ENCODE data around the gene EVPLL.
"Not testable (repeated sequence)": the region's sequence is repeated elsewhere in the genome, so short reads cannot be mapped to it uniquely, and the experiment has no call there.

Gene EVPLL

DNA sequence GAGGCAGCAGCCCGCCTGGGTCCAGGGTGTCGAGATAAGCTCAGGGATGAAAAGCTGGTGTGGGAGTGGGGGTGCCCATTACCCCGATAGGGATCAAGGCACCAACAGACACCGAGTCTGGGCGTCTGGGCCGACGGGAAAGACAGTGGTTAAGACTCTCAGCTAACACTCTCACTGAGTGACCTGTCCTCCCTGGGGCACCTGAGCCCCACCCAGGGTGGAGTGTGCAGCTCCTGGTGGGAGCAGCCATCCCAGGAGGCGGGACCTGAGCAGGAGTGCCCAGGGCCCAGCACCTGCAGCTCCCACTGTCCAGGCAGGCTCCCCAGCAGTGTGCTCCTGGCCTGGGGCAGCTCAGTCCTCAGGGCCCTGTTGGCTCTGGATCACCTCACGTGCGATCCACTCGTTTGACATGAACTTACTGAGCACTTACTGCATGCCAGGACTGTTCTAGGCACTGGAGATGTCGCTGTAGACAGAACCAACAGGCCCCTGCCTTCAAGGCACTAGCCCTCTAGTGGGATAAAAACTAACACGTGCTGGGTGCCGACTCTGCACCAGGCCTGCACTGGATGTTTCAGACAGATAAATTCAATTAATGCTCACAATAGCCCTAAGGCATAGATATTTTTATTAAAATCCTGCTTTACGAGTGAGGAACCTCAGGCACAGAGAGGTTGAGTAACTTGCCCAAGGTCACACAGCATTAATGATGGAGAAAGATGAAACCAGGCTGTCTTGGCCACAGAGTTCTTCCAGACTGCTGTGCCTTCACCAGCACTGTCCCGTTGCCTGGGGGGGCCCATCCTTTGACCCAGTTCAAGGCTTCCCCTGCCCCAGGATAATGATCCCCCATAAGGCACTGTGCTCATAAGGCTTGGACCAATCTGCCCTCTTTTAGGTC is 1.9 kb downstream of the EVPLL start:
- DNase-seq (ENCODE audit: low spot score) = no peak

DNA sequence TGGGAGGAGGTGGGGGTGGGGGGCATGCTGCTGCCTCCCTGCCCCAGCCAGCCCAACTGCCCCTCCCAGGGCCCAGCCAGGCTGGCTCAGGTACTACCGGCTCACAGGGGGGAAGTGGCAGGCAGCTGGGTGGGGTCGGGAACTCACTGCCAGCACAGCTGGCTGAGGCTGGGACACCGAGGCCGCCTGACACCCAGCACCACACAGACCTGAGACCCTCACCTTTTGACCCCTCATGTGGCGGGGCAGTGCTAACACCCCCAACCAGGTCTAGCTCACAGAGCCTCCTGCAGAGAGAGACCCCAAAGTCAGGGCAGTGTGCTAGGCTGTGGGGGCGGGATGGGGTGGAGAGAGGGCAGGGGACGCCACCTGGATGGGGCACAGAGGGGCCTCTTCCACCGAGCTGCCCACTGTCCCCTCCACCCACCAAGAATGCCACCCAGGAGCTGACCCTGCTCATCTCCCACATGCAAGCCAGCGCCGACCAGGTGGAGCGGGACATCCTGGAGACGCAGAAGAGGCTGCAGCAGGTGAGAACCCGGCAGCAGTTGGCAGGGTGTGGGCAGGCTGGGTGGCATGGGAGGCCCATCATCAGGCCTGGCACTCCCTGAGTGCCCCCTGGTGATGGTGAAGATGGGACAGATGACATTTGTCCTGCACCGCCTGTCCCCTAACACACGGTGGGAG is 3.0 kb downstream of the EVPLL start:
- no peak for DNase-seq (ENCODE audit: low spot score)

DNA sequence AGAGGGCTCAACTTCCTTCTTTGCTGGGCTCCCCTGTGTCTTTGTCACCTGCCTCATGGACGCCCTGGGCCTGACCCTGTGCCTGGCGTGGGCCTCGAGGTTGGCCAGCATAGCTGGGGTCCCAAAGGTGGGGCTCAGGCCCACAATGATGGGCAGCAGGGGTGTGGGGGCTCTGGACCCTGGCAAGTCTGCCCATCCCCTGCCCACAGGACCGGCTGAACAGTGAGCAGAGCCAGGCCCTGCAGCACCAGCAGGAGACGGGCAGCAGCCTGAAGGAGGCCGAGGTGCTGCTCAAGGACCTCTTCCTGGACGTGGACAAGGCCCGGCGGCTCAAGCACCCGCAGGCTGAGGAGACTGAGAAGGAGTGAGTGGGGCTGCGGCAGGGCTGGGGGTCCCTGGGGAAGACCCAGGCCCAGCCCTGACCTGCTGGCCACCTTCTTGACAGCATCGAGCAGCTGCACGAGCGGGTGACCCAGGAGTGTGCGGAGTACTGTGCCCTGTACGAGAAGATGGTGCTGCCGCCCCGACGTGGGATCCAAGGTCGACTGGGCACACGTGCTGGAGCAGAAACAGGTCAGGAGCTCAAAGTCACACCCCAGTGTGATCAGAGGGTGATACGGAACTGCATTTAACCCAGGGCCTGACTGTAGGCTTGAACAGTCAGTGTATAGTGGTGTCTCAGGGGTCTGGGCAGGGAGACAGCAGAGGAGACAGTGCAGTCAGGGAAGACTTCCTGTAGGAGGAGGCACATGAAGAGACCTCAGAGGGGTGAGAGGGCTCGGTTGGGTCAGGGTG is 3.8 kb downstream of the EVPLL start:
- no peak for DNase-seq (ENCODE audit: low spot score)

DNA sequence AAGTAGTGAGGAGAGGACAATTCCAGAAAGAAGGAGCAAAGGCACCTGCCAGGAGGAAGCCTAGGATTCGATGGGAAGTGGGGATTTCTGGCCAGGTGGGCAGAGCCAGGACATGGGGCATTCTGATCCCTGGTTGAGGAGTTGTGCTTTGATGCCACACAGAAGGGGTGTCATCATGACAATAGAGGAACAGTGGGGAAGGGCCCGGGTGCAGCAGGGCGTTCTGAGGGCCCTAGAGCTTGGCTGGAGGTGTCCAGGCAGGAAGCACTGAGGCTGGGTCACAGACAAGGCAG is 4.3 kb downstream of the EVPLL start:
- no peak for DNase-seq (ENCODE audit: low spot score)

DNA sequence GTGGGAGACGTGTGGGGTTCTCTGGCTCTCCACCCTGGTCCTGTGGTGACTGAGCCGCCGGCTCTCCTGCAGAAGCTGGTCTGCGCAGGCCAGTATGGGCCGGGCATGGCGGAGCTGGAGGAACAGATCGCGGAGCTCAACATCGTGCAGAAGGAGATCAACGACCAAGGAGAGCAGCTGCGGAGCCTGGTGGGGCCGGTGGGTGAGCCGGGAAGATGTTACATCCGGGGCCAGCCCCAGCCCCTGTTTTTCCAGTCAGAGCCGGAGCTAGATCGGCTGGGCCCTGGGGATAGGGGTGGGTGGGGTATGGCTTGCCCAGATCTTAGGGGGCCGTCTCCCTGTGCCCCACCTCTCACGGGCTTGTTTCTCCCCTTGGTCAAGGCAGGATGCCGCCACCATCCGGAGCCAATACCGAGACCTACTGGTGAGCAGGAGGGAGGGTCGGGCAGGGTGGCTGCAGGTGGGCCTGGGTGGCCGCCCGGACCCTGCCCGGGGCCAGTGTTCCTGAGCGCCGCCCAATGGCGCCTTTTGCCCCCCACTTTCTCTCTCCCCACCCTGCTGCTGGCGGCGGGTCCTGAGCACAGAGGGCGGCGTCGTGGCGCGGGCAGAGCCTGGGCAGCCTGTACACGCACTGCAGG is 5.0 kb downstream of the EVPLL start:
- no peak for DNase-seq (ENCODE audit: low spot score)

DNA sequence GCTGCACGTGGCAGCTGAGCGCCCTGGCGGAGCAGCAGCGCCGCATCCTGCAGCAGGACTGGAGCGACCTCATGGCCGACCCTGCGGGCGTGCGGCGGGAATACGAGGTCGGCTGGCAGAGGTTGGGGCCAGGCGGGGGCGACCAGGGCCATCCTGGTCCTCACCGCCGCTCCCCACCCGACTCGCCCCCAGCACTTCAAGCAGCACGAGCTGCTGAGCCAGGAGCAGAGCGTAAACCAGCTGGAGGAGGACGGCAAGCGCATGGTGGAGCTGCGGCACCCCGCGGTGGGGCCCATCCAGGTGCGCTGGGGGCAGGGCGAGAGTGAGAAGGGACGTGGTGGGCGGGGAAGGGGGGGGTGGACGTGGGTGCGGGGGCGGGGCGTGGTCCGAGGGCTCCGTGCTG is 5.5 kb downstream of the EVPLL start:
- not testable (repeated sequence) for DNase-seq (ENCODE audit: low spot score)

DNA sequence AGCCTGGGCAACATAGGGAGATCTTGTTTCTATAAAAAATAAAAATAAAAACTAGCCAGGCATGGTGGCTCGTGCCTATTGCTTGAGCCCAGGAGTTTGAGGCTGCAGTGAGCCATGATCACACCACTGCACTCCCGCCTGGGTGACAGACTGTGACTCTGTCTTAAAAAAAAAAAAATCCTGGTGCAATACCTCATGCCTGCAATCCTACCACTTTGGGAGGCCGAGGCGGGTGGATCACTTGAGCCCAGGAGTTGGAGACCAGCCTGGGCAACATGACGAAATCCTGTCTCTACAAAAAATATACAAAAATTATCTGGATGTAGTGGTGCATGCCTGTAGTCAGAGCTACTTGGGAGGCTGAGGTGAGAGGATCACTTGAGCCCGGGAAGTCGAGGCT is 6.7 kb downstream of the EVPLL start:
- DNase-seq (ENCODE audit: low spot score) = not testable (repeated sequence)

DNA sequence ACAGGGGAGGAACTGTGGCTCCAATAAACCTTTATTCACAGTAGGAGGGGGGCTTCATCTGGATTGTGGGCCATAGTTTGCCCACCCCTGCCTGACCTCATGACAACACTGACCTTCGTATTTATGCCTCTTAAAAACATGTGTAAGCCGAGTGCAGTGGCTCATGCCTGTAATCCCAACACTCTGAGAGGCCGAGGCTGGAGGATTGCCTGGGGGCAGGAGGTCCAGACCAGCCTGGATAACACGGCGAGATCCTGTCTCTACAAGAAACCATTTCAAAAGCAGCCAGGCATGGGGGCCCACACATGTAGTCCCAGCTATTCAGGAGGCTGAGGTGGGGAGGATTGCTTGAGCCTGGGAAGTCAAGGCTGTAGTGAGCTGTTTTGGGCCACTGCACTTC is 10.0 kb downstream of the EVPLL start:
- not testable (repeated sequence) for DNase-seq (ENCODE audit: low spot score)

DNA sequence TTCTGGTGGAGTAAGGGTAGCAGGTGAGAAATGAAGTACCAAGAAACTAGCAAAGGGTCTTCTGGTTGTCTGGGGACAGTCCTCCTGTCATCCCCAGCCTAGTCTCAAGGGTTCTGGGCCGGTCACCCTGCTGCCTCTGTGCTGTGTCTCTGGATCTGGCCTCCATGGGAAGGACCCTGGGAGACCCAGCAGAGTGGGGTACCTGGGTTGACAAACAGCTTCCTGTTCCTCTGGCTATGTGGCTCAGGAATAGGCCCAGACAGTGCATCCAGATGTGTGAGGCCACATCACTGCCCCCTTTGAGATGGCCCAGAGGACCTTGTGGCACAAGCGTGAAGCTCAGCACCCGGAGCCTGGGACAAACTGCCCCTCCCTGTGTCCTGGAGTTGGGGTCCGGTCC is 10.7 kb downstream of the EVPLL start:
- not testable (repeated sequence) for DNase-seq (ENCODE audit: low spot score)

DNA sequence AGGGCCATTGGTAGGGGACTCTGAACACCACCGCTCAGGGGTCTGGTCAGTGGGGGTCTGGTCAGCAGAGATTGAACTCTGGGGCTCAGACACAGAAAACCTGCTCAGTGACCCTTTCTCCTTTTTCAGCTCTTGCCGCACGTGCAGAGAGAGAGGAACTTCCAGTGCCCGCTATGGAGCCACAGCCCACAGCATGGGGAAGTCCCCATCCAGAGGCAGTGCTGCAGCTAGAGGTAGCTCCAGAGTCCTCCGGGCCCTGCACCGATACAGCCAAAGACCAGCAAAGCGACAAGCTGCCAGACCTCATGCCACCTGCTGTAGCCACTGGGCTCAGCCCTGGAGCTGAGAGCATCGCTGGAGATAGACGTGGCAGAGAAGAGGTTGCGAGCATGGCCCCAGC is 11.2 kb downstream of the EVPLL start:
- DNase-seq (ENCODE audit: low spot score) = not testable (repeated sequence)

DNA sequence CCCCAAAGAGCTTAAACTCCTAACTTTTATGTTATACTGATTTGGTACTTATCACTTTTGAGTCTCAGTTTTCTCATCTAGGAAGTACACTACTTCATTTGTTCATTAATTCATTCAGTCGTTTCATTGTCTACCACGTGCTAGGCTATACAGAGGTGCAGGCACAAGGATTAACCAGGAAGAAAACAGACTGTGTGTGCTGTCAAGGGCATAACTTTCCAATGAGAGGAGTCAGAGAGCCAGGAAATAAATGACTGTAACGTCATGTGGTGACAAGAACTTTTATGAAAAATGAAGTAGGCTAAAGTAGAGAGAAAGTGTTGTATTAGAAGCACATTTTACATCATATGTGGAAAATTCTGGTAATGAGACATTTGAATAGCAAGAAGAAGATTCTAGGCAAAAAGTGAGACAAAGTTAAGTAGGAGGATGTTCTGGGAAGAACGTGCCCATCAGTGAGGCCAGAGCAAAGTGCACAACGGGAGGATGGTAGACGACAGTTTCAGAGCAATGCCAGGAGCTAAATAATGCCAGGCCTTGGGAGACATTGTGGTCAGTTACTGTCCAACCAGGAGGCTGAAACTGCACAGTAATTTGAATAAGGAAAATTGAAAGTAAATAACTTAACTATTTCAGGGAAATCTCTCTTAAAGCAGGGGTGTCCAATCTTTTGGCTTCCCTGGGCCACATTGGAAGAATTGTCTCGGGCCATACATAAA is 24.5 kb downstream of the EVPLL start:
- DNase-seq (ENCODE audit: low spot score) = not testable (repeated sequence)

DNA sequence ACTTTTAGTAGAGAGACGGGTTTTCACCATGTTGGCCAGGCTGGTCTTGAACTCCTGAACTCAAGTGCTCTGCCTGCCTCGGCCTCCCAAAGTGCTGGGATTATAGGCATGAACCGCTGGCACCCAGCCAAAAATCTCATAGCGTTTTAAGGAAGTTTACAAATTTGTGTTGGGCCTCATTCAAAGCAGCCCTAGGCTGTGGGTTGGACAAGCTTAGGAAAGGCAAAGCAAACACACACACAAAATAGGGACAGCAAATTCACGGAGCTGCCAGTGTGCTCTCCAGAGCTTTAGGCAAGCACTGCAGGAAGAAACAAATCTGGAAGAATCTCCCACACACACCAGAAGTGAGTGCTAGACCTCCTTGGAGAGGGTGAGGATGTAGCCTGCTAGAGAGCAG is 25.6 kb downstream of the EVPLL start:
- DNase-seq (ENCODE audit: low spot score) = not testable (repeated sequence)

DNA sequence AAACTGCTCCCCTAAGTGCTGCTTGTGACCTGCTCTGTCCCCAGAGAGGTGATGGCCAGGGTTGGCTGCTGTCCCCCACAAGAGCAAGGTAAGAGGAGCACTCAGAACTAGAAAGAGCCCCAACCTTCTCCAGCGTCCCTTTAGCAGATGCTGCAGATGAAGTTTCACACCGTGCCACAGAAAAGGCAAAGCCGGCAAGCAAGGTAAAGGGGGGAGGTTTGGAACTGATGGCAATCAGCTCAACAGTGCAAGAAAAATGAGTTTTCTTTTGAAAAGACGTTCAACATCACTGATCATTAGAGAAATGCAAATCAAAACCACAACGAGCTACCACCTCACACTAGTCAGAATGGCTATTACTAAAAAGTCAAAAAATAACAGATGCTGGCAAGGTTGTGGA is 26.0 kb downstream of the EVPLL start:
- DNase-seq (ENCODE audit: low spot score) = not testable (repeated sequence)

DNA sequence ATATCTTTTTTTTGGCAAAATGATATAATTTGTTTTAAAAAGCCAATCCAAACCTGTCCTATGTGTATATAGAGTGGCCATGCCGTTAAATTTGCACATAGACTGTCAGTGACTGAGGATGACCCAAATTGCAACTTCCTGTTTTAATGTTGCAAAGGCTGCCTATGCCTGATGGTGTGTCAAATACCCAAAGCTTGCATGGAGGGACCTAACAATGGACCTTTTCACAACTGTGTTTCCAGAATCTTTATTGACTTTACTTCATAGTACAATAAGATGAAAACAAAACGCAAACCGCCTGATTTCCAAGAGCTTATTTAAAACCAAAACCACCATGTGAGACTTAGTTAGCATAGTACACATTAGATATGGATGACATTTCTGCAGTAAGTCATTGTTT is 31.3 kb downstream of the EVPLL start:
- DNase-seq (ENCODE audit: low spot score) = peak; percentile 4

DNA sequence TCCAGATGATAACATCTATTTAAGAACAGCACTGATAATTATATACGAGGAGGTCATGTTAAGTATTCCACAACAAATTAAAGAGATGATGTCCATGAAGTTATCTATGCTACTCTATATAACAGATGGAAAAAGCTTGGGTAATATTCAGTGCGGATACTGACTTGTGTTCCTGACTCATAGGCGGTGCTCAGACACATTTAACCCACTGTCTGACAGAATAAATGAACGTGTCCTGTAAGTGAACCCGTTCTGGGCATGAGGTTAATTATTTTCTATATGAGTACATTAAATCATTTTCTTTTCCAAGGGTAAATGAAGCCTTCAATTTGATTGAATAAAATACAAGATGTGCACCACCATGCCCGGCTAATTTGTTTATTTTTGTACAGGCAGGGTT is 31.7 kb downstream of the EVPLL start:
- DNase-seq (ENCODE audit: low spot score) = not testable (repeated sequence)

DNA sequence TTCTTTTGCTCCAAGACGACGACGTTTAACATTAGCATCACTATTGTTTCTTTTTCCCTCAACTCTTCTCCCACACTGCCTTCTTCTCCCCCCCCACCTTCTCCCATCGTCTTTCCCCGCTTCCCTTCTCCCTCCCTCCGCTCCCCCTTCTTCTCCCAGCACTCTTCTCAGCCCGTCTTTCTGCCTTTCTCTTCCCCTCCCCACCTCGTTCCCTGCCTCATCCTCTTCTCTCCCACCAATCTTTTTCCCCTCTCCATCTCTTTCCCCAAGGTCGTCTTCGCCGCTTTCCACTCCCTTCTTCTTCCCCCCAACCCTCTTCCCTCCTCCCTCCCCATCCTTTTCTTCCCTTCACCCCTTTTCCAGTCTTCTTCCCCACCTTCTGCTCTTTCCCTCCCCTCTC is 33.2 kb downstream of the EVPLL start:
- not testable (repeated sequence) for DNase-seq (ENCODE audit: low spot score)

DNA sequence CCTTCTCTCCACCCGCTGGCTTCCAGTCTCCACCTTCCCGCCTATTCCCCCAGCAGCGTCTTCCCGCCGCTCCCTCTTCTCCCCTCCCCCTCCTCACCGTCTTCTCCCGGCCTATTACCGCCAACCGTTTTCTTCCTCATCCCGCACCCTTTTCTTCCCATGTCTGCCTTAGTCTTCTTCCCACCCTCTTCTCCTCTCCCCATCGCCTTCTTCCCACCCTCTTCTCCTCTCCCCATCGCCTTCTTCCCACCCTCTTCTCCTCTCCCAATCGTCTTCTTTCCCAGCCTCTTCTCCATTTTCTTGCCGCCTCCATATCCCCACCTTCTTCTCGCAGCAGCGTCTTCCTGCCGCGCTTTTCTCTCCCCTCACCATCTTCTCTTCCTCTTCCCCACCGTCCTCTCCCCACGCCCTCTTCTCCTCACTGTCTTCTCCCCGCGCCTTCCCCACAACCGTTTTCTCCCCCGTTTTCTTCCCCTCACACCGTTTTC is 33.8 kb downstream of the EVPLL start:
- DNase-seq (ENCODE audit: low spot score) = peak; percentile 14

DNA sequence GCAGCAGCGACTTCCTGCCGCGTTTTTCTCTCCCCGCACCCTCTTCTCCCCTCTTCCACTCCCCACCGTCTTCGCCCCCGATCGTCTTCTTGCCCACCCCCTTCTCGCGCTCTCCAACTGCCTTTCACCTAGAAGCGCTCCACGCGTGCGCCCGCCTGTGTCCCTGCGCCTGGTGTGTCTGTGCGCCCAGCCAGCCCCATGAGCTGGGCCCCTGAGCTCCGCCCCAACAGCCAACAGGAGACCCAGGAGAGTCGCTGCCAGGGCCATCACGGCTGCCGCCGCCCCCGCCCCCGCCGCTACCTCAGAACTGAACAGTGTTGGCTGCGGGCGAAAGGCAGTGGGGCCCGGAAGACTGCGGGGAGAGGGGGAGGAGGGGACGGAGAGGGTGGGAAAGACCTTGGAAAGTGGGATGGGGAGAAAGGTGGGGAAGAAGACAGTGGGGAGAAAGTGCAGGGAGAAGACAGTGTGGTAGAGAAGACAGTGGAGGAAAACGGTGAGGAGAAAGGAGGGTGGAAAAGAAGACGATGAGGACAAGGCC is 34.5 kb downstream of the EVPLL start:
- not testable (repeated sequence) for DNase-seq (ENCODE audit: low spot score)

DNA sequence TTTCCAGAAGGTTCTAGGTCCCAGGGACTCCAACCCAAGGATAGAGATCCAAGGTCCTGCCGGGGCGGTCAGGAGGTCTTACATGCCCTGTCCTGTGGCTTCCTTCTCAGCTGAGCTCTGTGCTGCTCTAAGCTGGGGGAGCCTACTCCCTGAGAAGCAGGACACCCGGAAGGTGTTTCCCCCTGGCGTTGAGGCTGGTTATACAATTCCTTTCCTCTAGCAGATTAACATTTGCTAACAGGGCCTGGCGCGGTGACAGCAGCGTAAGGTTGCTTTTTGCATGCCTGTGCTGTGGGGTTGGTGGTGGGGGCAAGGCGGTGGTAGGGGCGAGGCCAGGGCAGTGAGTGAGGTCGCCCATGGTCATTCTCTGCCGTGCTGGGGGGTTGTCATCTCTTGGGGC is 43.9 kb downstream of the EVPLL start:
- not testable (repeated sequence) for DNase-seq (ENCODE audit: low spot score)

DNA sequence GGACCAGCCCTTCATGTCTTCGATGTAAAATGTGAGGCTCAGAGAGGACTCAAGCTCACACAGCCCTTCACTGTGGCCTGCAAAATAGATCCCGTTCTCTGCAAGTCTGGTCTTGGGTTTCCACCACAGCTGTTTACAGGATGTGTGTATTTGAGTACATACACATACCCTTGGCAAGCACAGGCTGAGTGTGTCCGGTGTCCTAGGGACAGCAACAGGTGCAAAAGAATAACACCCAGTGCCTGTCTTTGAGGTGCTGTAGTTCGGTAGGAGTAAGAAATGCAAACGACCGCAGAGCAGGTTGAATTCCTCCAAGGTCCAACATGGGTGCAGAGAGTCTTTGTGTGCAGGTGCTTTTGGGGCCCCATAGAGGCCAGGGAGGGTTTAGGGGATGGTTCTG is 44.9 kb downstream of the EVPLL start:
- not testable (repeated sequence) for DNase-seq (ENCODE audit: low spot score)

DNA sequence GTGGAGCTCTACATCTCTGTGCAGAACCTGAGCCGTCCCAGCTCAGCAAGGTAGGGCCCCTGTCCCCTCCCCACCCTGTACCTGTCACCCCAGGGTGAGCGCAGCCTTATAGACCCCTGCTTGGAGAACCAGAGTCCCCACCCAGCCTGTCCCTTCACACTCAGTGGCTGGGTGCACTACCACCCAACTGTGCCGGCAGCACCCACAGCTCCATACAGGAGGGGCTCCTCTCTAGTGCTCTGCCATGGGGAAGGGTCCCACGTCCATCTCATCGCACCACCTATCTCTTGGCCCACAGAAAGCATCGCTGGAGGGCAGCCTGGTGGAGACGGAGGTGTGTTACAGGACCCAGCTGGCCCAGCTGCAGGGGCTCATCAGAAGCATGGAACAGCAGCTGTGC is 45.4 kb downstream of the EVPLL start:
- DNase-seq (ENCODE audit: low spot score) = not testable (repeated sequence)

Data from Ammon's horn (tissue), 1 donor.